IMR-90 (cell line): ENCODE results near the gene USP5. TPM values are rescaled to one million over a fixed set of nuclear protein-coding genes. Genes with fewer than 3 reads are reported as not detected.

Experiments used
- ATAC-seq: fragments of 200-7000 bp; cut with Tn5 transposase; 2 replicates; pipeline ENCODE4 v1.9.1; 2020; ENCODE audit warnings: low read depth, mild to moderate bottlenecking, moderate library complexity
- BruUV-seq: library from RNA; stranded (reverse); fragments of 400-500 nt; replicated peaks from 2 replicates; lab custom pipeline; 2021; lab: Mats Ljungman, UMichigan
- CTCF ChIA-PET: fragments of 300-600 bp; formaldehyde crosslinking; extraction: SDS; loops from one replicate; lab custom pipeline; 2021; ENCODE audit warnings: antibody characterized with exemption; lab: Yijun Ruan, JAX
- POLR2A ChIA-PET: fragments of 300-600 bp; sonication (Branson Sonifier 250); formaldehyde crosslinking; loops from one replicate; lab custom pipeline; 2022; ENCODE audit warnings: antibody characterized with exemption; ENCODE audit not compliant: unreplicated experiment; lab: Charles Lee
- DNase-seq: peaks from one replicate; pipeline ENCODE4 v3.0.0; 2013
- H2AFZ ChIP-seq: replicated peaks from 2 replicates; pipeline ENCODE3; 2013; ENCODE audit warnings: low read length, mild to moderate bottlenecking; ENCODE audit not compliant: poor library complexity
- H2AK5ac ChIP-seq: 2 replicates; pipeline ENCODE4 v1.6.1; 2013; ENCODE audit warnings: low read depth, low read length, inconsistent platforms
- H2AK9ac ChIP-seq: replicated peaks from 2 replicates; pipeline ENCODE3; 2013; ENCODE audit warnings: mild to moderate bottlenecking, low read depth, low read length, moderate library complexity; ENCODE audit not compliant: poor library complexity
- H2BK120ac ChIP-seq: 2 replicates; pipeline ENCODE4 v1.6.1; 2013; ENCODE audit warnings: low read depth, low read length, inconsistent platforms
- H2BK15ac ChIP-seq: 3 replicates; pipeline ENCODE4 v1.6.1; 2013; ENCODE audit warnings: low read depth, low read length, inconsistent platforms
- H2BK20ac ChIP-seq: 2 replicates; pipeline ENCODE4 v1.6.1; 2013; ENCODE audit warnings: low read depth, mild to moderate bottlenecking, inconsistent platforms, low read length, moderate library complexity
- H2BK5ac ChIP-seq: 2 replicates; pipeline ENCODE4 v1.6.1; 2013; ENCODE audit warnings: mild to moderate bottlenecking, low read depth, low read length, inconsistent platforms; ENCODE audit not compliant: poor library complexity, severe bottlenecking
- H3K14ac ChIP-seq: replicated peaks from 2 replicates; pipeline ENCODE4 v1.6.1; 2013; ENCODE audit warnings: low read depth, low read length, inconsistent platforms
- H3K18ac ChIP-seq: 2 replicates; pipeline ENCODE4 v1.6.1; 2013; ENCODE audit warnings: low read depth, low read length, control low read depth
- H3K23ac ChIP-seq: 2 replicates; pipeline ENCODE4 v1.6.1; 2013; ENCODE audit warnings: low read depth, low read length, inconsistent platforms
- H3K27ac ChIP-seq: 2 replicates; pipeline ENCODE4 v1.5.1; 2013; ENCODE audit warnings: mild to moderate bottlenecking, control low read depth, low read length; ENCODE audit not compliant: insufficient read depth
- H3K27me3 ChIP-seq: 2 replicates; pipeline ENCODE4 v1.6.1; 2013; ENCODE audit warnings: low read length; ENCODE audit not compliant: control insufficient read depth, insufficient read depth
- H3K36me3 ChIP-seq: 2 replicates; pipeline ENCODE4 v1.6.1; 2013; ENCODE audit warnings: low read length, mixed read lengths; ENCODE audit not compliant: control insufficient read depth, insufficient read depth
- H3K4ac ChIP-seq: 2 replicates; pipeline ENCODE4 v1.6.1; 2013; ENCODE audit warnings: low read depth, low read length, inconsistent platforms
- H3K4me1 ChIP-seq: 2 replicates; pipeline ENCODE4 v1.6.1; 2013; ENCODE audit warnings: low read length, mixed read lengths; ENCODE audit not compliant: control insufficient read depth, insufficient read depth
- H3K4me2 ChIP-seq: 2 replicates; pipeline ENCODE4 v1.6.1; 2013; ENCODE audit warnings: low read depth, mild to moderate bottlenecking, control low read depth, low read length, moderate library complexity
- H3K4me3 ChIP-seq: 2 replicates; pipeline ENCODE4 v1.5.1; 2013; ENCODE audit warnings: low read depth, mild to moderate bottlenecking, control low read depth, low read length, moderate library complexity; ENCODE audit not compliant: insufficient read depth
- H3K56ac ChIP-seq: 2 replicates; pipeline ENCODE4 v1.6.1; 2013; ENCODE audit warnings: low read length, inconsistent platforms; ENCODE audit not compliant: insufficient read depth; ENCODE audit errors: extremely low read depth
- H3K79me1 ChIP-seq, 2 experiments: 2 replicates each; pipeline ENCODE4 v1.6.1; 2013; ENCODE audit warnings: low read length in 2 of 2, inconsistent platforms in 1 of 2, low read depth in 1 of 2
- H3K9ac ChIP-seq: 2 replicates; pipeline ENCODE4 v1.6.1; 2013; ENCODE audit warnings: low read depth, low read length, control low read depth
- H3K9me1 ChIP-seq: 2 replicates; pipeline ENCODE4 v1.6.1; 2013; ENCODE audit warnings: low read length, inconsistent platforms; ENCODE audit not compliant: insufficient read depth
- H3K9me3 ChIP-seq: 2 replicates; pipeline ENCODE4 v1.6.1; 2013; ENCODE audit warnings: low read length; ENCODE audit not compliant: control insufficient read depth, insufficient read depth
- H4K20me1 ChIP-seq: 2 replicates; pipeline ENCODE4 v1.6.1; 2013; ENCODE audit warnings: low read length, inconsistent platforms; ENCODE audit not compliant: insufficient read depth
- H4K5ac ChIP-seq: 2 replicates; pipeline ENCODE4 v1.6.1; 2013; ENCODE audit warnings: mild to moderate bottlenecking, low read depth, low read length, control low read depth
- H4K8ac ChIP-seq, 2 experiments: 2 replicates each; pipeline ENCODE4 v1.6.1; 2013; ENCODE audit warnings: low read depth in 2 of 2, low read length in 2 of 2, control low read depth in 1 of 2, inconsistent platforms in 1 of 2
- H4K91ac ChIP-seq: 2 replicates; pipeline ENCODE4 v1.6.1; 2013; ENCODE audit warnings: low read depth, low read length, inconsistent platforms; ENCODE audit not compliant: insufficient read depth
- BHLHE40 ChIP-seq: fragments of 150-350 bp; IDR thresholded peaks from 2 replicates; pipeline ENCODE4 v1.6.1; 2016; ENCODE audit warnings: mild to moderate bottlenecking, low read depth, low read length
- CEBPB ChIP-seq: IDR thresholded peaks from 2 replicates; pipeline ENCODE4 v1.6.1; 2012; ENCODE audit warnings: low read depth, low read length, improper control_type of control experiment
- MAFK ChIP-seq: IDR thresholded peaks from 2 replicates; pipeline ENCODE4 v1.6.1; 2012; ENCODE audit warnings: low read depth, low read length, improper control_type of control experiment
- MAZ ChIP-seq: IDR thresholded peaks from 2 replicates; pipeline ENCODE4 v1.6.1; 2012; ENCODE audit warnings: low read depth, mild to moderate bottlenecking, low read length, improper control_type of control experiment, moderate library complexity, borderline replicate concordance
- RFX5 ChIP-seq: IDR thresholded peaks from 2 replicates; pipeline ENCODE4 v1.8.0; 2012; ENCODE audit warnings: low read depth, mild to moderate bottlenecking, low read length, moderate library complexity
- WGBS, 2 experiments: methylation state at CpG; one replicate each; pipeline versions ENCODE4 v1.1.5 to v1.1.7; 2013; ENCODE audit warnings: missing lambda C conversion rate in 2 of 2; ENCODE audit not compliant: insufficient read length in 1 of 2; ENCODE audit errors: extremely low coverage in 2 of 2; 5-methylcytosine and 5-hydroxymethylcytosine counted together
- dilution Hi-C: fragments of 300-500 bp; cut with HindIII; formaldehyde crosslinking; loops from one replicate; pipeline ENCODE4 v1.14.3; 2018; ENCODE audit warnings: low sequenced_read_pairs; ENCODE audit not compliant: unreplicated experiment
- in situ Hi-C: fragments of 300-500 bp; cut with MboI; formaldehyde crosslinking; loops from 3 replicates; pipeline ENCODE4 v1.14.3; 2019; ENCODE audit warnings: low sequenced_read_pairs, inconsistent platforms, mixed read lengths
- intact Hi-C: fragments of 100-400 bp; cut with micrococcal nuclease; formaldehyde crosslinking; loops from 2 replicates; pipeline ENCODE4 v1.10.0; 2022
- polyA plus RNA-seq, 3 experiments: library from polyadenylated mRNA; depleted of rRNA; stranded (reverse); fragments of >200 nt; gene quantifications; 2 replicates each; pipeline ENCODE4 v1.2.3, GENCODE V29; 2012; ENCODE audit warnings: low replicate concordance in 1 of 3
- total RNA-seq: library from RNA; depleted of rRNA; stranded (reverse); fragments of >200 nt; gene quantifications from 2 replicates; pipeline ENCODE4 v1.2.3, GENCODE V29; 2012

USP5 gene
- total and polyA plus RNA-seq, 2 of the 4 experiments (the other 2 are of a cell fraction), result 69.7 to 125 TPM

- Histone ChIP-seq H3K27ac (no peak overlapping the region), H3K27me3 (peaks cover 2% of the 10 kb centered on the region; the same call in 1 of the 2 replicates), H4K91ac (no peak overlapping the region), H3K14ac (no peak overlapping the region), H4K8ac (no peak overlapping the region), H2BK120ac (no peak overlapping the region), H2AFZ (no peak overlapping the region), H3K23ac (peak overlapping the region; percentile 15; the same call in 1 of the 2 replicates), H4K20me1 (no peaks in the 10 kb centered on the region), H3K9me1 (peaks cover 4% of the 10 kb centered on the region), H3K36me3 (peaks cover 3% of the 10 kb centered on the region), H3K4me2 (no peak overlapping the region), H2AK9ac (no peak overlapping the region), H2BK15ac (no peak overlapping the region), H3K18ac (no peak overlapping the region), H3K4ac (no peak overlapping the region), H2BK20ac (no peak overlapping the region), H2AK5ac (no peak overlapping the region), H2BK5ac (no peak overlapping the region), H4K5ac (no peak overlapping the region), H3K9me3 (no peaks in the 10 kb centered on the region), H3K4me3 (no peak overlapping the region), H3K9ac (no peak overlapping the region; the same call in 1 of the 2 replicates), H3K79me1 (peaks cover 0 to 8% of the 10 kb centered on the region in 2 experiments; a peak in 1 of 4 replicates), H3K56ac (no peak overlapping the region), H3K4me1 (peaks cover 13% of the 10 kb centered on the region; the same call in 1 of the 2 replicates)
- DNase-seq (no peak), ATAC-seq (no peak)
- TF ChIP-seq MAFK (no peak), CEBPB (no peak), RFX5 (no peak), BHLHE40 (no peak), MAZ (no peak)
- BruUV-seq, result no TSS peak
- ChIA-PET CTCF (no interaction called here), POLR2A (no interaction called here)
- WGBS, 2 experiments, result 100% methylated on average over 1 of the region's 5 CpGs; no CpG with 5 or more reads in 1 of the 2 experiments
- intact Hi-C loops, result no loop called here
- in situ Hi-C loops, result loop anchor here (10.0 kb wide), 1 partner anchor 205 kb away; no protein-coding TSS in a partner anchor
- dilution Hi-C loops, result no loop called here
These were observed 31.8 kb upstream of the USP5 start for GRCh38 chr12:6820166-6820565.
